CD4-positive, alpha-beta T cell (primary cell): ENCODE results near the gene SERPINA10. TPM values are rescaled to one million over a fixed set of nuclear protein-coding genes. Genes with fewer than 3 reads are reported as not detected.

Experiments
- ATAC-seq: fragments of 200-7000 bp; cut with Tn5 transposase; one replicate; pipeline ENCODE4 v1.10.0; 2022; ENCODE audit warnings: mild to moderate bottlenecking; ENCODE audit not compliant: poor library complexity
- CTCF ChIA-PET: fragments of 350-600 bp; sonication (Branson Sonifier 250); formaldehyde crosslinking; loops from one replicate; lab custom pipeline; 2021; ENCODE audit warnings: antibody characterized with exemption, inconsistent platforms; lab: Charles Lee
- POLR2A ChIA-PET: fragments of 350-600 bp; sonication (Branson Sonifier 250); formaldehyde crosslinking; loops from one replicate; lab custom pipeline; 2021; ENCODE audit warnings: antibody characterized with exemption, inconsistent platforms; lab: Charles Lee
- DNase-seq, 14 experiments: peaks; one replicate each; pipeline ENCODE4 v3.0.0-alpha.2; 2013 to 2020; ENCODE audit warnings: mixed read lengths in 2 of 14
- H3K27ac ChIP-seq, 2 donors: one replicate each; pipeline versions ENCODE4 v1.5.1 to v1.7.0; 2013; ENCODE audit warnings: low read length in 2 of 2, low read depth in 1 of 2, mild to moderate bottlenecking in 1 of 2
- H3K27me3 ChIP-seq, 2 experiments: 1 replicate in 1 of 2; 2 replicates in 1 of 2; pipeline versions ENCODE4 v1.6.1 to v1.7.0; 2013; ENCODE audit warnings: low read length in 2 of 2, control low read depth in 1 of 2, mild to moderate bottlenecking in 1 of 2, moderate library complexity in 1 of 2; ENCODE audit not compliant: insufficient read depth in 2 of 2, control insufficient read depth in 1 of 2
- H3K36me3 ChIP-seq: one replicate; pipeline ENCODE4 v1.6.1; 2013; ENCODE audit warnings: low read length, control low read depth; ENCODE audit not compliant: insufficient read depth
- H3K4me1 ChIP-seq: one replicate; pipeline ENCODE4 v1.6.1; 2013; ENCODE audit warnings: low read length, control low read depth; ENCODE audit not compliant: insufficient read depth
- H3K4me3 ChIP-seq: one replicate; pipeline ENCODE4 v1.5.1; 2013; ENCODE audit warnings: mild to moderate bottlenecking, low read length, moderate library complexity
- H3K9me3 ChIP-seq, 2 experiments: 1 replicate in 1 of 2; 2 replicates in 1 of 2; pipeline versions ENCODE4 v1.6.1 to v1.7.0; 2013; ENCODE audit warnings: low read length in 2 of 2, mild to moderate bottlenecking in 2 of 2, control low read depth in 1 of 2, moderate library complexity in 1 of 2; ENCODE audit not compliant: control insufficient read depth in 1 of 2, insufficient read depth in 1 of 2
- H3K27ac Mint-ChIP-seq: one replicate; pipeline ENCODE4 v1.8.0; 2020; ENCODE audit warnings: mixed read lengths
- H3K27me3 Mint-ChIP-seq: one replicate; pipeline ENCODE4 v1.8.0; 2021; ENCODE audit warnings: mixed read lengths
- H3K36me3 Mint-ChIP-seq: one replicate; pipeline ENCODE4 v1.8.0; 2021; ENCODE audit warnings: low read depth, mixed read lengths
- H3K4me1 Mint-ChIP-seq: one replicate; pipeline ENCODE4 v1.8.0; 2021; ENCODE audit warnings: low read depth, mixed read lengths
- H3K4me3 Mint-ChIP-seq: one replicate; pipeline ENCODE4 v1.8.0; 2020; ENCODE audit warnings: mild to moderate bottlenecking, mixed read lengths
- H3K9me3 Mint-ChIP-seq: one replicate; pipeline ENCODE4 v1.8.0; 2020; ENCODE audit warnings: mixed read lengths
- CTCF ChIP-seq: fragments of 200-600 bp; IDR thresholded peaks from one replicate; pipeline ENCODE4 v1.8.0; 2022; ENCODE audit warnings: antibody characterized with exemption, mild to moderate bottlenecking
- intact Hi-C, 2 experiments: fragments of 100-400 bp; cut with DNase I in 1 of 2; cut with micrococcal nuclease in 1 of 2; formaldehyde crosslinking; loops; one replicate each; pipeline versions ENCODE4 v1.15.1 to v1.9.0; 2023 to 2025; cut with DNase I, micrococcal nuclease
- total RNA-seq, 174 experiments: library from RNA in 2 of 174; stranded (reverse) in 2 of 174; gene quantifications; one replicate each; pipeline ENCODE4 v1.2.3 and lab custom pipeline; 2021 to 2026

SERPINA10 gene
- total RNA-seq, 2 experiments from 2014 or later = not detected

- peaks cover 0 to 4% of the 10 kb centered on the region in 2 experiments for H3K27me3 ChIP-seq
- Mint-ChIP-seq H3K27ac (no peak overlapping the region), H3K36me3 (no peaks in the 10 kb centered on the region), H3K4me3 (no peak overlapping the region), H3K9me3 (peaks cover 5% of the 10 kb centered on the region), H3K4me1 (peaks cover 19% of the 10 kb centered on the region), H3K27me3 (peaks cover 12% of the 10 kb centered on the region)
- ChIA-PET POLR2A (no interaction called here), CTCF (no interaction called here)
- no peak overlapping the region for H3K4me3 ChIP-seq
- ATAC-seq = no peak
- no peak for TF ChIP-seq CTCF
- intact Hi-C loops = no loop called here
- H3K36me3 ChIP-seq = no peaks in the 10 kb centered on the region
- H3K4me1 ChIP-seq = peaks cover 3% of the 10 kb centered on the region
- no peak overlapping the region for H3K27ac ChIP-seq
- no peak for DNase-seq
- H3K9me3 ChIP-seq = no peaks in the 10 kb centered on the region
Measured at GRCh38 chr14:94340533-94340932, 47.5 kb upstream of the SERPINA10 start.

GRCh38 chr14:94338023-94338422 is 45.0 kb upstream of the SERPINA10 start:
- intact Hi-C loops = no loop called here
- CTCF ChIA-PET = no interaction called here
- ATAC-seq = no peak
- Mint-ChIP-seq H3K4me1 (peaks cover 12% of the 10 kb centered on the region), H3K4me3 (no peak overlapping the region), H3K36me3 (no peaks in the 10 kb centered on the region), H3K9me3 (peaks cover 5% of the 10 kb centered on the region), H3K27ac (no peak overlapping the region), H3K27me3 (peaks cover 24% of the 10 kb centered on the region)
- no peak overlapping the region for H3K4me3 ChIP-seq
- H3K9me3 ChIP-seq = no peaks in the 10 kb centered on the region
- TF ChIP-seq CTCF = no peak
- peaks cover 0 to 3% of the 10 kb centered on the region in 2 experiments for H3K27me3 ChIP-seq
- POLR2A ChIA-PET = no interaction called here
- no peaks in the 10 kb centered on the region for H3K4me1 ChIP-seq
- no peak overlapping the region for H3K27ac ChIP-seq
- H3K36me3 ChIP-seq = no peaks in the 10 kb centered on the region
- DNase-seq = no peak

GRCh38 chr14:94337274-94337673 is 44.2 kb upstream of the SERPINA10 start:
- H3K9me3 ChIP-seq = no peaks in the 10 kb centered on the region
- intact Hi-C loops = no loop called here
- H3K36me3 Mint-ChIP-seq = no peaks in the 10 kb centered on the region
- no peak overlapping the region for H3K27ac Mint-ChIP-seq
- peaks cover 5% of the 10 kb centered on the region for H3K9me3 Mint-ChIP-seq
- ATAC-seq (no peak), DNase-seq (no peak)
- TF ChIP-seq CTCF = no peak
- H3K4me3 ChIP-seq = no peak overlapping the region
- H3K27me3 Mint-ChIP-seq = peaks cover 29% of the 10 kb centered on the region
- no peaks in the 10 kb centered on the region for H3K4me1 ChIP-seq
- ChIA-PET CTCF (no interaction called here), POLR2A (no interaction called here)
- H3K27ac ChIP-seq = no peak overlapping the region
- H3K4me1 Mint-ChIP-seq = peaks cover 12% of the 10 kb centered on the region
- H3K4me3 Mint-ChIP-seq = no peak overlapping the region
- no peaks in the 10 kb centered on the region for H3K27me3 ChIP-seq
- H3K36me3 ChIP-seq = no peaks in the 10 kb centered on the region
